Prostate gland (tissue), 2 donors: ENCODE results near the gene PGGHG.

ENCODE experiments used
- CTCF ChIP-seq, 4 experiments: fragments of 200-600 bp in 2 of 4; fragments of 450-650 bp in 2 of 4; sonication (generic) in 2 of 4; IDR thresholded peaks; 1 replicate in 3 of 4; 2 replicates in 1 of 4; pipeline ENCODE4 v1.5.1; 2016 to 2019; ENCODE audit warnings: antibody characterized with exemption in 4 of 4, mild to moderate bottlenecking in 2 of 4, moderate library complexity in 2 of 4
- POLR2A ChIP-seq: fragments of 450-650 bp; IDR thresholded peaks from one replicate; pipeline ENCODE4 v1.6.1; 2016; ENCODE audit warnings: antibody characterized with exemption, mild to moderate bottlenecking
- POLR2AphosphoS5 ChIP-seq: sonication (generic); formaldehyde crosslinking; IDR thresholded peaks from one replicate; pipeline ENCODE4 v1.6.1; 2017; ENCODE audit warnings: antibody characterized with exemption

- TF ChIP-seq CTCF (IDR thresholded peaks at IDR 0.05) (no peak), POLR2A (no peak), POLR2AphosphoS5 (no peak)
These were observed 16.1 kb upstream of the PGGHG start for GRCh38 chr11:272931-273198.
